Central memory CD8-positive, alpha-beta T cell (primary cell): Measurements from ENCODE around the gene PLCG2.
A peak's percentile ranks its signal among the peaks of the same experiment; 100 is the strongest.

ENCODE experiments used
- ATAC-seq: fragments of 150-1000 bp; cut with Tn5 transposase; replicated peaks from 2 replicates; pipeline ENCODE4 v1.10.0; 2022; ENCODE audit warnings: mild to moderate bottlenecking, moderate FRiP score, moderate number of reproducible peaks; ENCODE audit not compliant: poor library complexity, severe bottlenecking; ENCODE audit errors: extremely low read depth
- DNase-seq, 2 donors: peaks; one replicate each; pipeline ENCODE4 v3.0.0; 2021; ENCODE audit warnings: low spot score in 2 of 2
- H3K27ac Mint-ChIP-seq: one replicate; pipeline ENCODE4 v1.8.0; 2022; ENCODE audit warnings: low read depth, mild to moderate bottlenecking, moderate library complexity, mixed read lengths
- H3K27me3 Mint-ChIP-seq: one replicate; pipeline ENCODE4 v1.8.0; 2022; ENCODE audit warnings: mixed read lengths
- H3K36me3 Mint-ChIP-seq: one replicate; pipeline ENCODE4 v1.8.0; 2022; ENCODE audit warnings: mild to moderate bottlenecking, moderate library complexity, mixed read lengths; ENCODE audit not compliant: insufficient read depth
- H3K4me1 Mint-ChIP-seq: one replicate; pipeline ENCODE4 v1.8.0; 2022; ENCODE audit warnings: mixed read lengths
- H3K4me3 Mint-ChIP-seq: one replicate; pipeline ENCODE4 v1.8.0; 2022; ENCODE audit warnings: mild to moderate bottlenecking, moderate library complexity, mixed read lengths
- H3K9me3 Mint-ChIP-seq: one replicate; pipeline ENCODE4 v1.8.0; 2022; ENCODE audit warnings: mixed read lengths

PLCG2 gene

DNA sequence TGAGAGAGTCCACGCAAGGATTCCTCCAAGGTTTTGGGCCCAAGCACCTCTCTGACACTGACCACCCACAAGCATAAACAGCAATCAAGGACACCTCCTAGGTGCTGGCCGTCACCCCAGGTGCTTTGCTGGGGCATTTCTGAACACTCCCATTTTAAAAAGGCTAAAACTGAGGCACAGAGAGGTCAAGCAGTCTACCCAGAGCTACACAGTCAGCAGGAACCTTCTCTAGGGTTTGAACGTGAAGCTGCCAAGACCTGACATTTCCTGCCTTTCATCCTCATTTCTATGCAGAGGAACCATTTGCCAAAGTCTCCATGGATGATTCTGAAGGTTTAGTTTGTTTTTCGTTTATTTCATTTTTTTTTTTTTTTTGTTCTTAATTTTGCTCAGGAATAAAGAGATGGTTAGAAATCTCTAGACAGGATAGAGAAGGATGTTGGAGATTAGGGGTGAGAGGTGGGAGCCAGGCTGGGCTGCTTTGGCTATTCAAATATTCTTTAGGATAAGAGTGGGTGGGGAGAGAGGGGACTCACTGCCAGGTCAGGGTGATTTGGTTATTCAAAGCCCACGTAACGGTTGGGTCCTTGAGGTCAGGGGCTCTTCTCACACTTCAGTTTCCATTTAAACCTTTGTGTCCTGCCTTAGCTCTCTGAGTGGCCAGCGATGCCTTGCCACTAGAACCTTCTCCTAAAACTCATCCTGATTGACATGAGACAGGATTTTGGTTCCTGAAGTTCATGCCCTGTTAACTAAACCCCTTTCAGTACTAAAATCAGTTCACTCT lies 6.2 kb downstream of the PLCG2 start:
- Mint-ChIP-seq H3K9me3 (no peaks in the 10 kb centered on the region), H3K27ac (peak overlapping the region; percentile 91), H3K4me3 (no peak overlapping the region), H3K4me1 (peaks cover 39% of the 10 kb centered on the region), H3K36me3 (peaks cover 7% of the 10 kb centered on the region), H3K27me3 (no peaks in the 10 kb centered on the region)
- ATAC-seq (no peak), DNase-seq (no peak)

DNA sequence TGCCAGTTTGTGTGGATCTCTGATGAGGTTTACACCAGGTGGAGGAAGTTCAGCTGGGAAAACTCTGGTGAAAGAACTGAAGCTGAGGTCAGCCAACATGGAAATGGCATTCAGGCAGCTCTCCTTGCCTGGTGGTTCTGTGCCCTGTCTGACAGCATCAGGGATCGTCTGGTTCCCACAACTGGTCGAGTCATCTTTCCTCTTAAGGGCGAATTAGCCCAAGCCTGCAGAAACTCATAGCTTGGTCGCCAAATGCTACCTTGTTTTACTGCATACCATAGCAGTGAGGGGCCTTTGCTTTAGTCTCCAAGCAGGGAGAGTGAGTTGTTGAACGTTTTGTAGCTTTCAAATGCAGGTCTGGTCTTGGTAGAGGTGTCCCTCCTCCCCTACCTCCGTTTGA lies 7.2 kb downstream of the PLCG2 start:
- no peak overlapping the region for H3K4me3 Mint-ChIP-seq
- no peaks in the 10 kb centered on the region for H3K9me3 Mint-ChIP-seq
- ATAC-seq (no peak), DNase-seq (no peak)
- H3K4me1 Mint-ChIP-seq = peaks cover 39% of the 10 kb centered on the region
- H3K27me3 Mint-ChIP-seq = no peaks in the 10 kb centered on the region
- no peak overlapping the region for H3K27ac Mint-ChIP-seq
- H3K36me3 Mint-ChIP-seq = peaks cover 7% of the 10 kb centered on the region

DNA sequence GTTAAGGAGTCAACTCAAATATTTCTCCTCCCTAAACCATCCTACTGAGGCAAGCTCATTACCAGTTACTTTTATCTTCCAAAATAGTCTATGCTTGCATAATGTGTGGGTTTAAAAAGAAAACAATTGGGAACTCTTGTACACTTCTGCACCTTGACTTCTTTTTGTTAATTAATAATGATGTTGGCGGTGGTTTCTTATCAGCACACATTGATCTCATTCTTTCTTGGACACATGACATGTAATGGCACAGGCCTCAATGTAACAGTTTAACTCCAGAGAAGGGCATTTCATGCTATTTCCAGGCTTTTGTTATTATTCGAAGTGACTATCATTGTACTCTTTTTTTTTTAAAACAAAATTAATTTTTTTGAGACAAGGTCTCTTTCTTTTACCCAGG lies 7.8 kb downstream of the PLCG2 start:
- no peaks in the 10 kb centered on the region for H3K27me3 Mint-ChIP-seq
- H3K4me3 Mint-ChIP-seq = no peak overlapping the region
- ATAC-seq (no peak), DNase-seq (no peak)
- H3K9me3 Mint-ChIP-seq = no peaks in the 10 kb centered on the region
- peaks cover 37% of the 10 kb centered on the region for H3K4me1 Mint-ChIP-seq
- H3K36me3 Mint-ChIP-seq = peaks cover 7% of the 10 kb centered on the region
- no peak overlapping the region for H3K27ac Mint-ChIP-seq

- H3K27me3 Mint-ChIP-seq = no peaks in the 10 kb centered on the region
- ATAC-seq (no peak), DNase-seq (no peak)
- peaks cover 37% of the 10 kb centered on the region for H3K4me1 Mint-ChIP-seq
- H3K4me3 Mint-ChIP-seq = no peak overlapping the region
- H3K27ac Mint-ChIP-seq = no peak overlapping the region
- H3K9me3 Mint-ChIP-seq = no peaks in the 10 kb centered on the region
- H3K36me3 Mint-ChIP-seq = peaks cover 7% of the 10 kb centered on the region
These were observed 8.6 kb downstream of the PLCG2 start for GRCh38 chr16:81787659-81788058.

DNA sequence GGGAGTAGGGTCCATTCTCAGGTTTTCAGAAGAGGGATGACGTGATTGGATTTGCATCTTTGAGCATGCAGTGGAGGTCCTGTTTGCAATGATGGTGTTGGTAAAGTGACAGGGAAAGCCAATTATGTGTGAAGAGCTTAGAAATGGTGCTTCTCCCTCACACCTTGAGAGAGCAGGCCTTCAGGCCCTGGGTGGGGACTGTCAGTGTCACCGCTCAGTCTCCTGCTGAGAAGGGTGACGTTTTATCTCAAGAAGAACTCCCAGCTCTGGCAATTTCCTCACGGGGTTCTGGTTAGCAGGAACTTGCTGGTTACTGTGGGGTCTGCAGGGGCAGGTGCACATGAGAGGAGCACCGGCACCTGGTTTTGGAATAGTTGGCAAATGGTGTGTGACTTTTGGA lies 11.2 kb downstream of the PLCG2 start:
- Mint-ChIP-seq H3K9me3 (no peaks in the 10 kb centered on the region), H3K4me1 (peaks cover 22% of the 10 kb centered on the region), H3K27me3 (no peaks in the 10 kb centered on the region), H3K27ac (no peak overlapping the region), H3K36me3 (peaks cover 9% of the 10 kb centered on the region), H3K4me3 (no peak overlapping the region)
- no peak for DNase-seq
- ATAC-seq = no peak

DNA sequence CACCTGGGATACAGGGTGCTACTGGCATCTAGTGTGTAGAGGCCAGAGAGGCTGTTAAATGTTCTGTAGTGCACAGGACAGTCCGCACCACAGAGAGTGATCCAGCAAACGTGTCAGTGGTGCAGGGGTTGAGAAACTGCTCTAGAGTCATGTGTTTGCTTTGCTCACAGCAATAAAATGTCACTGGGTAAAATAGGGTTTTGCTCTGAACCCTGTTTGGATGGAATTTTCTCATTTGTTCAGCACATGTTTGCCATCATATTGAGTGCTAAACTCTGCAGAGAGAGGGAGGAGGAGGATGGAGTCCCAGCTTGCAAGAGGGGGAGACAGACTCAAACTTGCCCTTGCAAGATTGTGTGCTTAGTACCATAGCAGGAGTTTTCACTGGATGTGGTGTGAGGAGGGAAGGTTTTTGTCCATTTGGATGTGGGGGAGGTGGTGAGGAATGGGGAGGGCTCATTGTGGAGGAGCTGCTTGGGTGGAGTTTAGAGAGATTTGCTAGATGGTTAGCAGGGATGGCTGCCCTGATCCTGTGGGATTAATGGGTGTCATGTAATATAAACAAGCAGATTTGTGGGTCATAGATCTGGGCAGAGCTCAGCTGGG lies 11.8 kb downstream of the PLCG2 start:
- DNase-seq = no peak
- Mint-ChIP-seq H3K36me3 (peaks cover 6% of the 10 kb centered on the region), H3K9me3 (no peaks in the 10 kb centered on the region), H3K4me3 (no peak overlapping the region), H3K27ac (no peak overlapping the region), H3K4me1 (peaks cover 20% of the 10 kb centered on the region), H3K27me3 (no peaks in the 10 kb centered on the region)
- ATAC-seq = no peak

- ATAC-seq (no peak), DNase-seq (no peak)
- H3K9me3 Mint-ChIP-seq = no peaks in the 10 kb centered on the region
- no peaks in the 10 kb centered on the region for H3K27me3 Mint-ChIP-seq
- no peak overlapping the region for H3K4me3 Mint-ChIP-seq
- H3K27ac Mint-ChIP-seq = no peak overlapping the region
- H3K36me3 Mint-ChIP-seq = peaks cover 4% of the 10 kb centered on the region
- peaks cover 39% of the 10 kb centered on the region for H3K4me1 Mint-ChIP-seq
These were observed 13.7 kb downstream of the PLCG2 start for GRCh38 chr16:81792828-81793227.

- Mint-ChIP-seq H3K4me1 (peaks cover 49% of the 10 kb centered on the region), H3K27me3 (no peaks in the 10 kb centered on the region), H3K36me3 (peaks cover 3% of the 10 kb centered on the region), H3K27ac (no peak overlapping the region), H3K9me3 (no peaks in the 10 kb centered on the region), H3K4me3 (no peak overlapping the region)
- ATAC-seq (no peak), DNase-seq (no peak)
These were observed 16.1 kb downstream of the PLCG2 start for GRCh38 chr16:81795193-81795592.

GRCh38 chr16:81796035-81796434 lies 16.9 kb downstream of the PLCG2 start:
- Mint-ChIP-seq H3K4me1 (peaks cover 48% of the 10 kb centered on the region), H3K4me3 (no peak overlapping the region), H3K27ac (peak overlapping the region; percentile 91), H3K36me3 (peaks cover 3% of the 10 kb centered on the region), H3K27me3 (no peaks in the 10 kb centered on the region), H3K9me3 (no peaks in the 10 kb centered on the region)
- DNase-seq (no peak), ATAC-seq (no peak)

- H3K4me1 Mint-ChIP-seq = peaks cover 45% of the 10 kb centered on the region
- H3K27ac Mint-ChIP-seq = peak overlapping the region; percentile 91
- H3K4me3 Mint-ChIP-seq = no peak overlapping the region
- peaks cover 3% of the 10 kb centered on the region for H3K36me3 Mint-ChIP-seq
- no peaks in the 10 kb centered on the region for H3K9me3 Mint-ChIP-seq
- no peak for DNase-seq
- no peaks in the 10 kb centered on the region for H3K27me3 Mint-ChIP-seq
- ATAC-seq = no peak
These were observed 17.7 kb downstream of the PLCG2 start for GRCh38 chr16:81796583-81797346.

- H3K4me1 Mint-ChIP-seq = peaks cover 45% of the 10 kb centered on the region
- peak overlapping the region; percentile 57 for H3K4me3 Mint-ChIP-seq
- H3K27me3 Mint-ChIP-seq = no peaks in the 10 kb centered on the region
- peak overlapping the region; percentile 91 for H3K27ac Mint-ChIP-seq
- H3K9me3 Mint-ChIP-seq = no peaks in the 10 kb centered on the region
- DNase-seq (no peak), ATAC-seq (peak; percentile 64)
- peaks cover 3% of the 10 kb centered on the region for H3K36me3 Mint-ChIP-seq
These were observed 18.4 kb downstream of the PLCG2 start for GRCh38 chr16:81797443-81797842.

- Mint-ChIP-seq H3K4me3 (peak overlapping the region; percentile 57), H3K27me3 (no peaks in the 10 kb centered on the region), H3K4me1 (peaks cover 42% of the 10 kb centered on the region), H3K9me3 (no peaks in the 10 kb centered on the region), H3K27ac (peak overlapping the region; percentile 91), H3K36me3 (peaks cover 6% of the 10 kb centered on the region)
- DNase-seq (no peak), ATAC-seq (peak; percentile 61)
These were observed 19.4 kb downstream of the PLCG2 start for GRCh38 chr16:81798311-81799137.
